Keratinocyte (primary cell): Measurements from ENCODE around the gene TEP1. TPM values are rescaled to one million over a fixed set of nuclear protein-coding genes. Genes with fewer than 3 reads are reported as not detected.

Experiments
- DNase-seq: peaks from one replicate; pipeline ENCODE4 v3.0.0-alpha.2; 2011; ENCODE audit warnings: low read depth, missing footprints, low spot score
- FAIRE-seq: peaks from 2 replicates; lab custom pipeline; 2011; peaks lifted over from hg19 to GRCh38; lab: Jason Lieb, UNC
- H2AFZ ChIP-seq: 2 replicates; pipeline ENCODE4 v1.6.0; 2012; ENCODE audit warnings: low read length, control low read depth, inconsistent platforms; ENCODE audit not compliant: control insufficient read depth
- H3K27ac ChIP-seq: 2 replicates; pipeline ENCODE4 v1.5.1; 2011; ENCODE audit warnings: low read length; ENCODE audit not compliant: control insufficient read depth, insufficient read depth
- H3K27me3 ChIP-seq: 3 replicates; pipeline ENCODE4 v1.6.0; 2011; ENCODE audit warnings: low read length; ENCODE audit not compliant: control insufficient read depth, insufficient read depth; ENCODE audit errors: extremely low read depth
- H3K36me3 ChIP-seq, 2 experiments: 2 replicates in 1 of 2; 3 replicates in 1 of 2; pipeline ENCODE4 v1.5.1; 2011; ENCODE audit warnings: low read length in 2 of 2, mild to moderate bottlenecking in 1 of 2; ENCODE audit not compliant: control insufficient read depth in 2 of 2, insufficient read depth in 2 of 2; ENCODE audit errors: extremely low read depth in 1 of 2
- H3K4me1 ChIP-seq: 3 replicates; pipeline ENCODE4 v1.5.1; 2011; ENCODE audit warnings: low read length; ENCODE audit not compliant: control insufficient read depth, insufficient read depth; ENCODE audit errors: extremely low read depth
- H3K4me2 ChIP-seq: 3 replicates; pipeline ENCODE4 v1.6.0; 2011; ENCODE audit warnings: low read depth, low read length; ENCODE audit not compliant: control insufficient read depth, insufficient read depth; ENCODE audit errors: extremely low read depth
- H3K4me3 ChIP-seq, 3 experiments: fragments of 200-600 bp in 1 of 3; sonication (generic) in 1 of 3; 2 replicates in 2 of 3; 3 replicates in 1 of 3; pipeline ENCODE4 v1.5.1; 2011 to 2016; ENCODE audit warnings: low read length in 3 of 3, mild to moderate bottlenecking in 3 of 3, control low read depth in 2 of 3, inconsistent platforms in 1 of 3, low read depth in 1 of 3, mixed read lengths in 1 of 3, mixed run types in 1 of 3, moderate library complexity in 1 of 3; ENCODE audit not compliant: control insufficient read depth in 2 of 3, insufficient read depth in 2 of 3; ENCODE audit errors: extremely low read depth in 1 of 3
- H3K79me2 ChIP-seq: 2 replicates; pipeline ENCODE4 v1.6.0; 2012; ENCODE audit warnings: low read length; ENCODE audit not compliant: control insufficient read depth, insufficient read depth
- H3K9ac ChIP-seq: 3 replicates; pipeline ENCODE4 v1.6.0; 2011; ENCODE audit warnings: low read length; ENCODE audit not compliant: control insufficient read depth, insufficient read depth; ENCODE audit errors: extremely low read depth
- H3K9me1 ChIP-seq: 3 replicates; pipeline ENCODE4 v1.6.0; 2011; ENCODE audit warnings: low read length; ENCODE audit not compliant: control insufficient read depth, insufficient read depth; ENCODE audit errors: extremely low read depth
- H3K9me3 ChIP-seq: 2 replicates; pipeline ENCODE4 v1.5.1; 2012; ENCODE audit warnings: low read depth, low read length; ENCODE audit not compliant: control insufficient read depth
- H4K20me1 ChIP-seq: 3 replicates; pipeline ENCODE4 v1.6.0; 2011; ENCODE audit warnings: low read length; ENCODE audit not compliant: control insufficient read depth, insufficient read depth; ENCODE audit errors: extremely low read depth
- CTCF ChIP-seq, 3 experiments: IDR thresholded peaks in 1 of 3; conservative IDR thresholded peaks in 1 of 3; optimal IDR thresholded peaks in 1 of 3; 2 replicates in 2 of 3; 3 replicates in 1 of 3; pipeline versions ENCODE3 to v1.5.1; 2011; ENCODE audit warnings: low read length in 3 of 3, mild to moderate bottlenecking in 3 of 3, moderate library complexity in 2 of 3, control low read depth in 1 of 3, inconsistent platforms in 1 of 3; ENCODE audit not compliant: insufficient read depth in 2 of 3; ENCODE audit errors: extremely low read depth in 1 of 3
- EZH2 ChIP-seq: IDR thresholded peaks from one replicate; pipeline ENCODE4 v1.6.1; 2012; ENCODE audit warnings: inconsistent platforms, mild to moderate bottlenecking, low read length, moderate library complexity
- dilution Hi-C: fragments of 300-500 bp; cut with MboI; formaldehyde crosslinking; loops from one replicate; pipeline ENCODE4 v1.7.0; 2020; ENCODE audit warnings: low sequenced_read_pairs; ENCODE audit not compliant: extremely low pct_ligation_motif_present
- polyA minus RNA-seq, 3 experiments: library from RNA; depleted of rRNA, polyadenylated mRNA; stranded (reverse); fragments of >200 nt; gene quantifications; 1 replicate in 1 of 3; 2 replicates in 1 of 3; 3 replicates in 1 of 3; pipeline ENCODE4 v1.2.3, GENCODE V29; 2011
- polyA plus RNA-seq, 5 experiments: library from polyadenylated mRNA; depleted of rRNA in 3 of 5; stranded (reverse) in 3 of 5; stranded (forward) in 1 of 5; unstranded in 1 of 5; fragments of >200 nt; gene quantifications; 1 replicate in 1 of 5; 2 replicates in 3 of 5; 3 replicates in 1 of 5; pipeline versions ENCODE4 v1.2.1 to v1.2.3, GENCODE V29; 2011 to 2012; ENCODE audit warnings: missing spikeins in 2 of 5, low read depth in 1 of 5, low replicate concordance in 1 of 5

Gene TEP1
- polyA plus RNA-seq (12.5 to 16.6 TPM (median 12.8 TPM) in 3 replicates), polyA minus RNA-seq (28.9 to 36.6 TPM (median 36.0 TPM) in 3 replicates)
- polyA plus RNA-seq (2011; ENCODE audit: low read depth), result 14.3 TPM
- polyA plus RNA-seq (2011; cell fraction: cytosol; rRNA removed), result 5.5 and 8.1 TPM in 2 replicates
- polyA plus RNA-seq (2011; cell fraction: nucleus; rRNA removed), result 66.0 and 69.7 TPM in 2 replicates
- polyA plus RNA-seq (2012; ENCODE audit: low replicate concordance), result 11.8 and 13.7 TPM in 2 replicates
- polyA minus RNA-seq (2011; cell fraction: cytosol; rRNA and poly(A)+ RNA removed), result 6.7 TPM
- 36.3 and 58.8 TPM in 2 replicates for polyA minus RNA-seq (2011; cell fraction: nucleus; rRNA and poly(A)+ RNA removed)

GRCh38 chr14:20412876-20413743 lies at the start of gene TEP1:
Gene TEP1, minus strand, starts transcription at chr14:20413501. Its CDS starts 5,062 bp downstream, at chr14:20408439.
- H3K36me3 ChIP-seq, result peaks cover 0 to 2% of the 10 kb centered on the region in 2 experiments
- H3K27me3 ChIP-seq, result no peaks in the 10 kb centered on the region
- no peak for TF ChIP-seq CTCF (optimal IDR thresholded peaks at IDR 0.05 in 1 of 3, IDR thresholded peaks at IDR 0.05 in 1 of 3, conservative IDR thresholded peaks at IDR 0.05 in 1 of 3; ENCODE audit: extremely low read depth in 1 of 3, insufficient read depth in 2 of 3, low read length in 3 of 3)
- no peak for TF ChIP-seq EZH2
- H4K20me1 ChIP-seq, result no peaks in the 10 kb centered on the region
- peak within 1 kb of the TSS; percentile 97 for H2AFZ ChIP-seq
- no peaks in the 10 kb centered on the region for H3K9me1 ChIP-seq
- FAIRE-seq (no peak), DNase-seq (no peak)
- H3K79me2 ChIP-seq, result peaks cover 19% of the 10 kb centered on the region
- peak within 1 kb of the TSS; percentile 77 for H3K4me2 ChIP-seq
- peaks cover 6% of the 10 kb centered on the region for H3K4me1 ChIP-seq
- H3K9me3 ChIP-seq, result no peaks in the 10 kb centered on the region
- peak within 1 kb of the TSS; percentile 83 for H3K27ac ChIP-seq
- peak within 1 kb of the TSS; percentile 72 to 93 (median 82) for H3K4me3 ChIP-seq
- dilution Hi-C loops, result no loop called here
- H3K9ac ChIP-seq, result peak within 1 kb of the TSS; percentile 90

DNA sequence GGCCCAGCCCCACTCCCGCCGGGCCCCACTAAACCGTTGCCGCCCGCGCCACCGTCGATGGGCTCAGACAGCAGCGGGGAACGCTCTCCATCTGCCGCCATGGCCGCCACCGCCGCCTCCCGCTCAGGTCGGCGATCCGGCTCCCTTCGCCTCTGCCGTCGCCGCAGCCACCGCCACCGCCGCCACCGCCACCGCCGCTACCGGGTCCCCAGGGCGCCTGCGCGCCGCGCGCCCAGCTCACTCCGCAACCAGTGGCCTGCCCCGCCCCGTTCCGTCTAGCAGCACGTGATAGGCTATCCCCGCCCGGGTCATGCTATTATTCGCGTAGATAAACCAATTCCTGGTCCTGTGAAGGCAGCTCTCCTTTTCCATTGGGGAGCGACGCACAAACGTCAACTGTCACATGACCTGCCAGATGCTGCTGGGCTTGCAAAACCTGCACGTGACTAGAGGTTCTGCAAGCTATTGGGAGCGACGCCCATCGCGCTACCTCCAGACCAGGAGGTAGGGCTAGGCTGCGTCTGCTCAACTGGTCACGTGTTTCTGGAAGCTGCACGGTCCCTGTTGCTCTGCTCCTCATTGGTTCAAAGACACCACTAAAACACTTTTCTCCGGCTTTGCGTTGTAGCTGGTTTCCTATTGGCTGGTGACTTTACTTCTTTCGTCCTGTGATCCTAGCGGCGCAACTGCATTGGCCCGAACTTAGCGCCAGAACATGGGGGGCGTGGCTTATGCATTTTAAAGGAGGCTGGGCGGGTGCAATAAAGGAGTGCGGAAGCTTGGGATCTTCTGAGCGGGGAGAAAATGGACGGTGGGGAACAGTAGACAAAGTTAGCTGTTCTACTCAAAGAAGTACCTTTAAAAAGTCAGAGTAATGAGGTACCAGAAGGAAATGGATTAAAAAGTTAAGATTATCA lies 48.2 kb upstream of the TEP1 start, which contains the start of gene PIP4P1:
TSS of gene PIP4P1 (minus strand) at position 210 of the 917 bp plus-strand sequence. CDS start at position 101, 109 bp downstream.
- Histone ChIP-seq H2AFZ (peak within 1 kb of the TSS; percentile 83), H3K4me1 (peaks cover 20% of the 10 kb centered on the region), H3K9ac (peak within 1 kb of the TSS; percentile 84), H3K27me3 (no peaks in the 10 kb centered on the region), H4K20me1 (peaks cover 3% of the 10 kb centered on the region), H3K9me1 (no peaks in the 10 kb centered on the region), H3K79me2 (peaks cover 34% of the 10 kb centered on the region), H3K9me3 (no peaks in the 10 kb centered on the region), H3K4me2 (peak within 1 kb of the TSS; percentile 93), H3K4me3 (peak within 1 kb of the TSS; percentile 76 to 88 (median 87)), H3K27ac (peak within 1 kb of the TSS; percentile 85), H3K36me3 (peaks cover 21 to 22% of the 10 kb centered on the region in 2 experiments)
- dilution Hi-C loops, result no loop called here
- FAIRE-seq, result peak; percentile 94
- TF ChIP-seq CTCF (optimal IDR thresholded peaks at IDR 0.05 in 1 of 3, IDR thresholded peaks at IDR 0.05 in 1 of 3, conservative IDR thresholded peaks at IDR 0.05 in 1 of 3; ENCODE audit: extremely low read depth in 1 of 3, insufficient read depth in 2 of 3, low read length in 3 of 3) (no peak), EZH2 (peak; percentile 46)
- peak; percentile 100 for DNase-seq
